AG20443 (cell line): Measurements from ENCODE around the gene RRP1B.
A peak's percentile ranks its signal among the peaks of the same experiment; 100 is the strongest.
"Not testable (repeated sequence)": the region's sequence is repeated elsewhere in the genome, so short reads cannot be mapped to it uniquely, and the experiment has no call there.

Experiments used
- DNase-seq: peaks from one replicate; pipeline ENCODE4 v3.0.0; 2012; ENCODE audit warnings: low spot score, mixed read lengths

The RRP1B gene

GRCh38 chr21:43701936-43702784 is 42.8 kb downstream of the RRP1B start:
- no peak for DNase-seq

GRCh38 chr21:43702785-43703034 is 43.4 kb downstream of the RRP1B start:
- peak; percentile 52 for DNase-seq

- peak; percentile 49 for DNase-seq
These were observed 43.9 kb downstream of the RRP1B start for GRCh38 chr21:43703035-43703880.

- no peak for DNase-seq
These were observed 48.1 kb downstream of the RRP1B start for GRCh38 chr21:43707462-43707861.

GRCh38 chr21:43708745-43709381 is 49.5 kb downstream of the RRP1B start:
- no peak for DNase-seq

GRCh38 chr21:43712268-43712942 is 53.0 kb downstream of the RRP1B start:
- DNase-seq: peak; percentile 69

- not testable (repeated sequence) for DNase-seq
These were observed 53.8 kb downstream of the RRP1B start for GRCh38 chr21:43713123-43713522.

- DNase-seq: peak; percentile 73
These were observed 57.2 kb downstream of the RRP1B start for GRCh38 chr21:43716376-43717165.

- DNase-seq: no peak
These were observed 58.0 kb downstream of the RRP1B start for GRCh38 chr21:43717166-43717853.

- no peak for DNase-seq
These were observed 58.9 kb downstream of the RRP1B start for GRCh38 chr21:43717967-43718871.

- peak; percentile 94 for DNase-seq
These were observed 59.8 kb downstream of the RRP1B start, which contains the start of gene PDXK for GRCh38 chr21:43718872-43719747. PDXK (plus strand) TSS chr21:43719129; CDS start chr21:43719295, 166 bp downstream.

- peak; percentile 24 for DNase-seq
These were observed 60.6 kb downstream of the RRP1B start for GRCh38 chr21:43719748-43720538.

- no peak for DNase-seq
These were observed 61.3 kb downstream of the RRP1B start for GRCh38 chr21:43720539-43721166.

GRCh38 chr21:43721206-43721605 is 61.8 kb downstream of the RRP1B start:
- no peak for DNase-seq

GRCh38 chr21:43721939-43722338 is 62.6 kb downstream of the RRP1B start:
- DNase-seq: no peak

GRCh38 chr21:43723648-43724047 is 64.3 kb downstream of the RRP1B start:
- DNase-seq: no peak
